Measurements from ENCODE around the gene NDUFS1. TPM values are rescaled to one million over a fixed set of nuclear protein-coding genes. Genes with fewer than 3 reads are reported as not detected.

NDUFS1 gene
- total and polyA plus RNA-seq, 9 of the 15 experiments (the other 6 are each of a cell fraction or from before 2014, with no cell fraction given) = 75.0 to 130 (median 91.5) TPM

- no peaks in the 10 kb centered on the region for H3K27me3 ChIP-seq (ENCODE audit: control insufficient read depth in 2 of 2, insufficient read depth in 2 of 2, low read length in 2 of 2)
- no peaks in the 10 kb centered on the region for H3K4me1 ChIP-seq (replicated peaks in 1 of 2; ENCODE audit: control insufficient read depth in 2 of 2, insufficient read depth in 2 of 2, low read length in 2 of 2)
- no peak for FAIRE-seq
- no peaks in the 10 kb centered on the region for H3K9me3 ChIP-seq (replicated peaks; ENCODE audit: control insufficient read depth, insufficient read depth, low read depth, low read length)
- intact Hi-C loops (cut with micrococcal nuclease) (no loop called here), in situ Hi-C loops (cut with MboI) (no loop called here)
- DNase-seq (ENCODE audit: extremely low read depth in 1 of 4, low spot score in 3 of 4) = no peak
- H3K9ac ChIP-seq (ENCODE audit: insufficient read depth in 1 of 2, low read depth in 2 of 2, low read length in 2 of 2) = no peak overlapping the region
- ChIA-PET POLR2A (no interaction called here), CTCF (ENCODE audit: low intra/inter-chr PET ratio) (no interaction called here)
- TF ChIP-seq ZNF395 (CRISPR knock-in tag; IDR thresholded peaks at IDR 0.05) (no peak), ZBTB49 (CRISPR knock-in tag; IDR thresholded peaks at IDR 0.05; ENCODE audit: borderline replicate concordance) (no peak), HMGXB4 (CRISPR knock-in tag; IDR thresholded peaks at IDR 0.05) (no peak), MED1 (CRISPR knock-in tag; IDR thresholded peaks at IDR 0.05; ENCODE audit: borderline replicate concordance) (no peak), PHF20 (IDR thresholded peaks at IDR 0.05; ENCODE audit: partially characterized antibody) (no peak), ZNF263 (CRISPR knock-in tag; IDR thresholded peaks at IDR 0.05; ENCODE audit: borderline replicate concordance) (no peak), KAT2B (IDR thresholded peaks at IDR 0.05; ENCODE audit: low read depth, low read length) (no peak), ZBTB11 (CRISPR knock-in tag; IDR thresholded peaks at IDR 0.05) (no peak), CBX2 (IDR thresholded peaks at IDR 0.05; ENCODE audit: insufficient read depth, low read length, poor library complexity, severe bottlenecking) (no peak)
- H3K9me1 ChIP-seq (ENCODE audit: control insufficient read depth, insufficient read depth, low read length) = no peaks in the 10 kb centered on the region
- 83% methylated on average over 2 of the region's 4 CpGs for WGBS (ENCODE audit: insufficient coverage, low coverage, missing lambda C conversion rate)
- no peaks in the 10 kb centered on the region for H4K20me1 ChIP-seq (replicated peaks; ENCODE audit: control insufficient read depth, insufficient read depth, low read length)
- ATAC-seq = no peak
- no peak overlapping the region for H2AFZ ChIP-seq (ENCODE audit: low read depth, low read length)
- H3K36me3 ChIP-seq (ENCODE audit: control insufficient read depth, insufficient read depth, low read length) = peaks cover 74% of the 10 kb centered on the region
- peaks cover 31% of the 10 kb centered on the region for H3K79me2 ChIP-seq (ENCODE audit: control insufficient read depth, insufficient read depth, low read length)
- no peak overlapping the region for H3K4me3 ChIP-seq
- no TSS peak for BruUV-seq (replicated peaks)
- H3K27ac ChIP-seq (ENCODE audit: extremely low read depth, low read depth, low read length) = no peak overlapping the region
- H3K4me2 ChIP-seq (ENCODE audit: insufficient read depth, low read length) = no peak overlapping the region
These were observed 8.6 kb downstream of the NDUFS1 start for GRCh38 chr2:206150631-206151030.

Measured in K562 (cell line).